HG02610 (cell line): ENCODE data around the gene PTRH2.

Source experiments
- ATAC-seq: cut with Tn5 transposase; IDR thresholded peaks from one replicate; pipeline ENCODE4 v1.9.1; 2021; ENCODE audit warnings: mild to moderate bottlenecking, moderate library complexity; ENCODE audit not compliant: unreplicated experiment

The PTRH2 gene

GRCh38 chr17:59722623-59723022, 15.4 kb upstream of the PTRH2 start:
- no peak for ATAC-seq

GRCh38 chr17:59719526-59719925, 12.3 kb upstream of the PTRH2 start:
- no peak for ATAC-seq

GRCh38 chr17:59716427-59716826, 9.2 kb upstream of the PTRH2 start:
- ATAC-seq, result no peak

- ATAC-seq, result no peak
Observed at GRCh38 chr17:59714255-59714654, 7.0 kb upstream of the PTRH2 start.

GRCh38 chr17:59712862-59713261, 5.6 kb upstream of the PTRH2 start:
- ATAC-seq, result no peak

GRCh38 chr17:59711936-59712335, 4.7 kb upstream of the PTRH2 start:
- ATAC-seq, result no peak

- ATAC-seq, result no peak
Observed at GRCh38 chr17:59707971-59708430, 771 bp upstream of the PTRH2 start.

GRCh38 chr17:59702304-59702703, 4.9 kb downstream of the PTRH2 start:
- ATAC-seq, result no peak

GRCh38 chr17:59699786-59700185, 7.4 kb downstream of the PTRH2 start:
- no peak for ATAC-seq

GRCh38 chr17:59699218-59699617, 8.0 kb downstream of the PTRH2 start:
- no peak for ATAC-seq

- ATAC-seq, result no peak
Observed at GRCh38 chr17:59698143-59698542, 9.1 kb downstream of the PTRH2 start.

- ATAC-seq, result no peak
Observed at GRCh38 chr17:59696682-59697277, 10.4 kb downstream of the PTRH2 start.

GRCh38 chr17:59695945-59696681, 11.1 kb downstream of the PTRH2 start:
- ATAC-seq, result no peak

- ATAC-seq, result no peak
Observed at GRCh38 chr17:59694344-59694743, 12.9 kb downstream of the PTRH2 start.

GRCh38 chr17:59693582-59693981, 13.6 kb downstream of the PTRH2 start:
- no peak for ATAC-seq

GRCh38 chr17:59688496-59688895, 18.7 kb downstream of the PTRH2 start:
- no peak for ATAC-seq

- no peak for ATAC-seq
Observed at GRCh38 chr17:59688008-59688407, 19.2 kb downstream of the PTRH2 start.

- no peak for ATAC-seq
Observed at GRCh38 chr17:59684967-59685366, 22.3 kb downstream of the PTRH2 start.

- ATAC-seq, result no peak
Observed at GRCh38 chr17:59683283-59683682, 23.9 kb downstream of the PTRH2 start.

- no peak for ATAC-seq
Observed at GRCh38 chr17:59680314-59680713, 26.9 kb downstream of the PTRH2 start.

- no peak for ATAC-seq
Observed at GRCh38 chr17:59678918-59679317, 28.3 kb downstream of the PTRH2 start.

- no peak for ATAC-seq
Observed at GRCh38 chr17:59676716-59677115, 30.5 kb downstream of the PTRH2 start.

- no peak for ATAC-seq
Observed at GRCh38 chr17:59675231-59675630, 32.0 kb downstream of the PTRH2 start.
